HG03439 (cell line): Measurements from ENCODE around the gene TBC1D14.

Source experiments
- ATAC-seq: cut with Tn5 transposase; IDR thresholded peaks from one replicate; pipeline ENCODE4 v1.9.1; 2021; ENCODE audit warnings: mild to moderate bottlenecking, moderate library complexity; ENCODE audit not compliant: unreplicated experiment

The TBC1D14 gene

GRCh38 chr4:7054106-7054880 lies 144.7 kb downstream of the TBC1D14 start:
- ATAC-seq: no peak

GRCh38 chr4:7055111-7055989 lies 145.7 kb downstream of the TBC1D14 start:
- ATAC-seq: no peak

GRCh38 chr4:7055990-7056325 lies 146.3 kb downstream of the TBC1D14 start:
- ATAC-seq: no peak

GRCh38 chr4:7058792-7059191 lies 149.2 kb downstream of the TBC1D14 start:
- no peak for ATAC-seq

DNA sequence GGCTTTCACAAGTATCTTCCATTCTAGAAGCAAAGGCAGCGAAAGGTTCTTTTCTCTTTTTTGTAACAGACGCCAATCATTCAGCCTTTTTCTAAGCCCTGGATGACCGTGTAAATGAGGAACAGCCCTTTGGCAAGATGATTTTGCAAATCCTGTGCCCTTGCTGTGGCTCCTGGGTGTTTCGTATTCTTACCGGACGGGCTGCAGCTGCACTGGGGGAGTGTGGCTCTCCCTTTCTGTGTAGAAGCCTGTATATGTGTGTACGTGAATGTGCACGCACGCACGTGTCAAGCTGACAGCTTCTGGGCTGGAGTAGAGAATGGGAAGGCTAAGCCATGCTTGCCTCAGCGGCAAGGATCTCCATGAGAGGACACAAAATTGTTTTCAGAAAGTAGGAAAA lies 150.0 kb downstream of the TBC1D14 start:
- no peak for ATAC-seq

- no peak for ATAC-seq
These were observed 150.9 kb downstream of the TBC1D14 start for GRCh38 chr4:7060346-7061150.

- ATAC-seq: no peak
These were observed 152.2 kb downstream of the TBC1D14 start for GRCh38 chr4:7061815-7062214.

- ATAC-seq: no peak
These were observed 153.2 kb downstream of the TBC1D14 start for GRCh38 chr4:7062816-7063215.

- ATAC-seq: no peak
These were observed 153.7 kb downstream of the TBC1D14 start for GRCh38 chr4:7063362-7063761.

DNA sequence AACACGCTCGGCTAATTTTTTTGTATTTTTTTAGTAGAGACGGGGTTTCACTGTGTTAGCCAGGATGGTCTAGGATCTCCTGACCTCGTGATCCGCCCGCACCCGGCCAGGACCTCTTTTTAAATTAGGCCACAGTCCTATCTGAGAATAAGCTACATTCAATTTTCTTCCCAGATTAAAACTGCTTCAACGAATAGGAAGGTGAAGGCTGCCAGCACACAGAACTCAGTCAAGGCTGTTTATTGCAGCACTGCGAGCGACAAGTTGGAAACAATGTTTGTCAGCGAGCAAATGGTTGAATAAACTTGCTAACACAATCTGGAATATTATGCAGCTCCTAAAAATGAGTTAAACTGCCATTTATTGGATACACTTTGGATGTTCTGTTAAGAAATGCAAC lies 156.4 kb downstream of the TBC1D14 start:
- ATAC-seq: no peak

- no peak for ATAC-seq
These were observed 156.9 kb downstream of the TBC1D14 start for GRCh38 chr4:7066493-7066892.

- no peak for ATAC-seq
These were observed 157.5 kb downstream of the TBC1D14 start for GRCh38 chr4:7067126-7067451.

DNA sequence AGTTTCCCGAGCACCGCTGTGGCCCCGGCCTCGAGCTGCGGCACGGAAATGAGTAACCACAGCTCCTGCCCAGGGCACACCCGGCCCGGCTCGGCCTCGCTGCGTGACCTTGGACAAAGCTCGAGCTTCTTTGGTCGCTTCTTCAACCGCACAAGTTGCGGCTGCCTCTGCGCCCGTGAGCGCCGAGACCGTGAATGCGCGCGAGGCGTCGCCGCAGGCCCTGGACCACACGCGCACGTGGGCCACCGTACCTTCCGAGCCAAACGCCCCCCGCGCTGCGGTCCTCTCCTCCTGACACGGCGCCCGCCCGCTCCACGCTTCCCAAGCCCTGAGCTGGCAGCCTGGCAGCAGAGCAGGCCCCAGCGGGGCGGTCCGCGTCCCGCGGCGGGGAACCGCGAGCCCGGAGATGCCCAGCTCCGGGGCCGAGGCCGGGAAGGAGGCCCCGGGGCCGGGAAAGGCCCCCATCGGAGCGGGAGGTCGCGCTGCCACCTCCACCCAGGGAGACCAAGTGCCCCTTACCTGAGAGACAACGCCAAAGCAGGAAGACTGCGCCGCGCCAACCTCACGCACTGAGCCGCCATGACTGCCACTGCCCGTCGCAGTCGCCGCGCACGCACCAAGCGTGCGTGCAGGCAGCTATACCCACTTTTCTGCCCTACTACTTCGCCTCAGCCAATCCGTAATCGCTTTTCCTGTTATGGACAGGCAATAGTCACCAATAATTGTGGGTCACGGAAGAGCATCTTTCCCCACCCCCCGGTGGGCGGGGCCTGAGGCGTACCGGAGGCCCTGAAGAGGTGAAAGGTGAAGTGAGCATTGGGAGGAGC lies 158.0 kb downstream of the TBC1D14 start, which contains the start of gene GRPEL1:
Gene GRPEL1, minus strand, starts transcription at position 613 of the 827 bp plus-strand sequence. Its CDS starts 32 bp downstream, at position 581.
- peak; percentile 92 for ATAC-seq

DNA sequence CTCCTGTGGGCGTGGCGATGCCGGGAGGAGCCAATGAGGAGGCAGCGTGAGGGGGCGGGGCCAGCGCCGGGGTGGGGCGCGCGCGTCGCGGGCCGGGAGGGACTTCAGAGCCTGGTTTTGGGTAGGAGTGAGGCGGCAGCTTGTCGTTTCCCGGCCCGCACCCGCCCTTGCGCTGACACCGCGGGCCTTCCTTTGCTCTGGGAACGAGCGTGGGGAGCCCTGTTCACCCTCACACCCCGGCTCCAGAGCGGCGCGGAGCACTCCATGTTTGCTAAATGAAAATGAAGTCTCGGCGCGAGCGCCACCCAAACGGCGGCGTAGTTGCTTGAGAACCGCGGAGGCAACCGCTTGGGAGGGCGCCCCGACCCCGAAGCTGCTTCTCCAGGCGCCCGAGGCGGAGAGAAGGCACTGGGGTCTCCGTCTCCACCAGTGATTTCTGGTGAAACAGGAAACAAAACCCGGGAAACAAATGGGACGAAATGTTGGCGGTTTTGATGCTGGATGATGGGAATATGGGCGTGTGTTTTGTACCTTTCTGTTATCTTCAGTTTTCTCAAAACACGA lies 158.7 kb downstream of the TBC1D14 start:
- peak; percentile 12 for ATAC-seq

GRCh38 chr4:7068883-7069282 lies 159.3 kb downstream of the TBC1D14 start:
- no peak for ATAC-seq

DNA sequence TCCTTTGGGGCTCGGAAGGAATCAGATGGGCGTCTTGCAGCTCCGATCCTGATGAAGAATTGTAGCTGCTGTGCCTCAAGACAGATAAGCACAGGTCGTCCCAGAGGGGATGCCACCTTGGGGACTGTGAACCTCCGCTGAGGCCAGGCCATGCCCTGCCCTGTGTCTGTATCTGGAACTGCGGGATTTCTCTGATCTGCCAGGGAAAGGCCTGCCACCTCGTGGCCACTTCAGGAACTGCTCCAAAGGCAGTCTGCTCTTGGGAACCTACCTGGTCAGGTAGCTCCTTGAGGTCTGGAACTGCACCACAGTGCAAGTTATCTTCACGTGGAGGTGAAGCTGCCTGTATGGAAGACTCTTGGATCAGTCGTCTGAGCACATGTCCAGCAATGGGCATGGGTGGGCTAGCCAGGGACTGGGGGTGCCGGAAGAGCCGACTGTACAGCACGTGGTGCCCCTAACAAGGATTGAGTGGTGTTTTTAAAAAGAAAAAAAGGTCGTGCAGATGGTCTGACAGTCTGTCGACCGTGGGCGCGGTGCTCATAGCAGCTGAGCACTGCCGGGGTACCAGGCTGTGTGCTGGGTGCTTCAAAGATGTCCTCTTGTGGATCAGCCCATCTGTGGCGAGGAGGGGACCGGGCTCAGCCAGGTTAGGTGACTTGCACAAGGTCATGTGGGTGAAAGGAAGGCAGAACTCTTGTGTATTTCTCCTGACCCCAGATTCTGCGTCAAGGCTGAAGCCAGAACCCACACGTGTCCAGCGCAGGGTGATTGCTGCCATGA lies 161.3 kb downstream of the TBC1D14 start:
- ATAC-seq: no peak

GRCh38 chr4:7073059-7073458 lies 163.4 kb downstream of the TBC1D14 start:
- ATAC-seq: no peak

- ATAC-seq: no peak
These were observed 164.1 kb downstream of the TBC1D14 start for GRCh38 chr4:7073526-7074390.
